A549 (cell line): ENCODE measurements around the gene NGFR.

Experiments used
- BHLHE40 ChIP-seq: IDR thresholded peaks from 2 replicates; pipeline ENCODE4 v1.6.1; 2012; ENCODE audit warnings: low read depth, low read length, inconsistent platforms
- CHD2 ChIP-seq: fragments of 150-350 bp; IDR thresholded peaks from 2 replicates; pipeline ENCODE4 v1.6.1; 2014; ENCODE audit warnings: low read length; ENCODE audit not compliant: partially characterized antibody
- CTCF ChIP-seq: fragments of >200 bp; sonication (Bioruptor Twin); formaldehyde crosslinking; IDR thresholded peaks from 3 replicates; pipeline ENCODE4 v1.5.1; 2016
- KDM5A ChIP-seq: fragments of 200-600 bp; sonication (generic); IDR thresholded peaks from 2 replicates; pipeline ENCODE4 v1.6.1; 2016; ENCODE audit warnings: antibody characterized with exemption, mild to moderate bottlenecking
- MYC ChIP-seq: IDR thresholded peaks from 2 replicates; pipeline ENCODE4 v1.6.1; 2012; ENCODE audit warnings: mild to moderate bottlenecking, inconsistent platforms, low read length, improper control_type of control experiment, borderline replicate concordance

- no peak for TF ChIP-seq CTCF
- no peak for TF ChIP-seq BHLHE40
- no peak for TF ChIP-seq MYC
- no peak for TF ChIP-seq CHD2
- no peak for TF ChIP-seq KDM5A
Observed at GRCh38 chr17:49505854-49506253, 10.8 kb downstream of the NGFR start.
